OCI-LY1 (cell line): ENCODE results near the gene DYDC2.
"Not testable (repeated sequence)": the region's sequence is repeated elsewhere in the genome, so short reads cannot be mapped to it uniquely, and the experiment has no call there.

ENCODE experiments used
- H2AFZ ChIP-seq: fragments of 200-600 bp; sonication (generic), shearing (Covaris generic); 2 replicates; pipeline ENCODE4 v1.6.0; 2014; ENCODE audit warnings: antibody characterized with exemption, mild to moderate bottlenecking, low read length
- H3F3A ChIP-seq: fragments of 200-600 bp; sonication (generic), shearing (Covaris generic); 2 replicates; pipeline ENCODE4 v1.6.0; 2014; ENCODE audit warnings: mild to moderate bottlenecking, antibody characterized with exemption, low read length, moderate library complexity; ENCODE audit not compliant: insufficient read depth
- H3K27ac ChIP-seq: fragments of 200-600 bp; sonication (generic); 2 replicates; pipeline ENCODE4 v1.5.1; 2014; ENCODE audit warnings: low read length, mixed run types, mild to moderate bottlenecking, low read depth; ENCODE audit not compliant: poor library complexity, severe bottlenecking
- H3K27me3 ChIP-seq: fragments of 200-600 bp; sonication (generic); 2 replicates; pipeline ENCODE4 v1.6.0; 2014; ENCODE audit warnings: antibody characterized with exemption, mild to moderate bottlenecking, low read length, moderate library complexity; ENCODE audit not compliant: insufficient read depth
- H3K36me3 ChIP-seq: fragments of 200-600 bp; sonication (generic); 2 replicates; pipeline ENCODE4 v1.6.1; 2014; ENCODE audit warnings: mild to moderate bottlenecking, antibody characterized with exemption, low read length, moderate library complexity, mixed read lengths; ENCODE audit not compliant: insufficient read depth
- H3K4me1 ChIP-seq: fragments of 200-600 bp; sonication (generic); 2 replicates; pipeline ENCODE4 v1.5.1; 2014; ENCODE audit warnings: mild to moderate bottlenecking, low read length, moderate library complexity; ENCODE audit not compliant: insufficient read depth, severe bottlenecking
- H3K4me2 ChIP-seq: fragments of 200-600 bp; sonication (generic), shearing (Covaris generic); 2 replicates; pipeline ENCODE4 v1.6.1; 2014; ENCODE audit warnings: low read length
- H3K4me3 ChIP-seq: fragments of 200-600 bp; sonication (generic); 2 replicates; pipeline ENCODE4 v1.5.1; 2014; ENCODE audit warnings: low read length, low read depth, mild to moderate bottlenecking, mixed read lengths; ENCODE audit not compliant: poor library complexity, severe bottlenecking
- H3K79me2 ChIP-seq: fragments of 200-600 bp; shearing (Covaris generic); 2 replicates; pipeline ENCODE4 v1.6.1; 2016; ENCODE audit warnings: mixed run types, low read length, mixed read lengths; ENCODE audit not compliant: insufficient read depth
- H3K9ac ChIP-seq: fragments of 200-600 bp; sonication (generic), shearing (Covaris generic); 2 replicates; pipeline ENCODE4 v1.6.1; 2014; ENCODE audit warnings: mild to moderate bottlenecking, low read length, mixed read lengths
- H3K9me2 ChIP-seq: fragments of 200-600 bp; sonication (generic), shearing (Covaris generic); 2 replicates; pipeline ENCODE4 v1.6.1; 2014; ENCODE audit warnings: low read depth, mild to moderate bottlenecking, low read length, mixed read lengths
- H3K9me3 ChIP-seq: fragments of 200-600 bp; shearing (Covaris generic); 2 replicates; pipeline ENCODE4 v1.6.1; 2014; ENCODE audit warnings: low read length, mixed read lengths
- H4K20me1 ChIP-seq: fragments of 200-600 bp; sonication (generic), shearing (Covaris generic); 2 replicates; pipeline ENCODE4 v1.6.0; 2016; ENCODE audit warnings: mild to moderate bottlenecking, low read length; ENCODE audit not compliant: insufficient read depth
- EZH2 ChIP-seq: fragments of 200-600 bp; sonication (generic), shearing (Covaris generic); IDR thresholded peaks from 2 replicates; pipeline ENCODE4 v1.8.0; 2017; ENCODE audit warnings: borderline replicate concordance, mixed run types, mild to moderate bottlenecking, antibody characterized with exemption, low read length, moderate library complexity, mixed read lengths
- TF ChIP-seq, protein P1 (sequence below): fragments of 200-600 bp; sonication (generic), shearing (Covaris generic); IDR thresholded peaks from 2 replicates; pipeline ENCODE4 v1.5.1; 2017; ENCODE audit warnings: mild to moderate bottlenecking, antibody characterized with exemption, low read length, moderate library complexity, mixed read lengths

The DYDC2 gene

GRCh38 chr10:80415734-80416478, 59.3 kb downstream of the DYDC2 start:
- H3K4me2 ChIP-seq: no peak overlapping the region
- no peaks in the 10 kb centered on the region for H3K4me1 ChIP-seq
- no peaks in the 10 kb centered on the region for H3K27me3 ChIP-seq
- no peaks in the 10 kb centered on the region for H3K79me2 ChIP-seq
- H3K4me3 ChIP-seq: no peak overlapping the region
- H4K20me1 ChIP-seq: no peaks in the 10 kb centered on the region
- H3K9ac ChIP-seq: no peak overlapping the region
- no peaks in the 10 kb centered on the region for H3F3A ChIP-seq
- H3K9me3 ChIP-seq: no peaks in the 10 kb centered on the region
- H2AFZ ChIP-seq: no peak overlapping the region
- TF ChIP-seq EZH2: no peak
- TF ChIP-seq, protein P1, sequence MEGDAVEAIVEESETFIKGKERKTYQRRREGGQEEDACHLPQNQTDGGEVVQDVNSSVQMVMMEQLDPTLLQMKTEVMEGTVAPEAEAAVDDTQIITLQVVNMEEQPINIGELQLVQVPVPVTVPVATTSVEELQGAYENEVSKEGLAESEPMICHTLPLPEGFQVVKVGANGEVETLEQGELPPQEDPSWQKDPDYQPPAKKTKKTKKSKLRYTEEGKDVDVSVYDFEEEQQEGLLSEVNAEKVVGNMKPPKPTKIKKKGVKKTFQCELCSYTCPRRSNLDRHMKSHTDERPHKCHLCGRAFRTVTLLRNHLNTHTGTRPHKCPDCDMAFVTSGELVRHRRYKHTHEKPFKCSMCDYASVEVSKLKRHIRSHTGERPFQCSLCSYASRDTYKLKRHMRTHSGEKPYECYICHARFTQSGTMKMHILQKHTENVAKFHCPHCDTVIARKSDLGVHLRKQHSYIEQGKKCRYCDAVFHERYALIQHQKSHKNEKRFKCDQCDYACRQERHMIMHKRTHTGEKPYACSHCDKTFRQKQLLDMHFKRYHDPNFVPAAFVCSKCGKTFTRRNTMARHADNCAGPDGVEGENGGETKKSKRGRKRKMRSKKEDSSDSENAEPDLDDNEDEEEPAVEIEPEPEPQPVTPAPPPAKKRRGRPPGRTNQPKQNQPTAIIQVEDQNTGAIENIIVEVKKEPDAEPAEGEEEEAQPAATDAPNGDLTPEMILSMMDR: no peak
- peaks cover under 1% of the 10 kb centered on the region; the same call in 1 of the 2 replicates for H3K36me3 ChIP-seq
- H3K27ac ChIP-seq: no peak overlapping the region
- no peaks in the 10 kb centered on the region for H3K9me2 ChIP-seq

DNA sequence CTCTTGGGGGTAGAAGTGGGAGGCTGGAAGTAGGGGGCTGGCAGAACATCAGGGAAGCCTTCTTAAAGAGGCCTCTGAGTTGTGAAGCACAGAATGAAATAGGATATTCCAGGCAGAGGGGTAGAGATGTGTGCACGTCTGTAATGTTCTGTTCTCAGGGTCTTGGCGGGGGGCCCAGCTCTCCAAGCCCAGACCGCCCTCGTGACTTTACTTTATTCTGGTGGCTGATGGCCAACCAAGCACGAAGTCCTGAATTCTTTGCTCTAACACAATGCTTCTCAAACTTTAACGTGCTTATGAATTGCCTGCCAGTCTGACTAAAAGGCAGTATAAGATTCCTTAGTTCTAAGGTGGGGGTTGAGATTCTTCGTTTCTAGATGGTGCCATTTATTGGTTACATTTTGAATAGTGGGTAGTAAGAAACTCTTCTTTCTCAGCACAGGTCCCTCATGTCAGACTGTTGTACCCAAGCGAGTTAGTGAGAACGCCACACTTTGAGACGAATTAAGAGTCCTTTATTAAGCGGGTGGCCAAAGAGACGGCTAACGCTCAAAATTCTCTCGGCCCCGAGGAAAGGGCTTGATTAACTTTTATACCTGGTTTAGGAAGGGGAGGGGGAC, 60.0 kb downstream of the DYDC2 start:
- peaks cover 7% of the 10 kb centered on the region for H3K4me1 ChIP-seq
- no peak overlapping the region for H3K4me2 ChIP-seq
- H2AFZ ChIP-seq: no peak overlapping the region
- no peak overlapping the region for H3K27ac ChIP-seq
- no peaks in the 10 kb centered on the region for H3F3A ChIP-seq
- H3K9ac ChIP-seq: no peak overlapping the region
- H3K79me2 ChIP-seq: no peaks in the 10 kb centered on the region
- TF ChIP-seq EZH2: no peak
- TF ChIP-seq, protein P1: no peak
- H3K9me2 ChIP-seq: no peaks in the 10 kb centered on the region
- H3K27me3 ChIP-seq: no peaks in the 10 kb centered on the region
- H3K4me3 ChIP-seq: no peak overlapping the region
- peaks cover 5% of the 10 kb centered on the region; the same call in 1 of the 2 replicates for H3K36me3 ChIP-seq
- H4K20me1 ChIP-seq: no peaks in the 10 kb centered on the region
- no peaks in the 10 kb centered on the region for H3K9me3 ChIP-seq

DNA sequence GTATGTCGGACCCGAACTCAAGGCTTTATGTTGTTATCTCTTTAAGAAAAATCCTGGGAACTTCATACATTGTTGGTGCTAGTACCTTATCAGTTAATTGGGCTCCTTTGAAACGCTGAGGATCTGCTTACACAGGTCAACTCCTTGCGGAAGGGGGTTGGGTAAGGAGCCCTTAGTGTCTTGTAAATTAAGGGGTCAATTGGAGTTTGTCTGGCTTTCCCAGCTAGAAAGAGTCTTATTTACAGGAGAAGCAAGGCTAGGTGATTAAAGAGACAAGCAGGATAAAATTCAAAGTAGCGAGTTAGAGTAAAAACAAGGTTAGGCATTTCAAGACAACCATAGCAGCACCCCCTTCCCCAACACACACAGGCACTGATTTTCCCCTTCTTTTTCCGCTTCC, 60.7 kb downstream of the DYDC2 start:
- H3K4me2 ChIP-seq, H3K9ac ChIP-seq, H3K9me2 ChIP-seq, H3F3A ChIP-seq, H3K36me3 ChIP-seq, H2AFZ ChIP-seq, H3K4me3 ChIP-seq, H3K27me3 ChIP-seq, H3K79me2 ChIP-seq, H3K9me3 ChIP-seq, H3K27ac ChIP-seq, H4K20me1 ChIP-seq: not testable (repeated sequence)
- H3K4me1 ChIP-seq: peaks cover 13% of the 10 kb centered on the region
